Activated CD8-positive, alpha-beta memory T cell treated with anti-CD3 and anti-CD28 coated beads, Interleukin-2, amount 10 ng/mL, durations not matched to agents 7 days and 5 days (primary cell): Measurements from ENCODE around the gene PCSK6. TPM values are rescaled to one million over a fixed set of nuclear protein-coding genes. Genes with fewer than 3 reads are reported as not detected.
"Not testable (repeated sequence)": the region's sequence is repeated elsewhere in the genome, so short reads cannot be mapped to it uniquely, and the experiment has no call there.

Source experiments
- ATAC-seq: fragments of 150-1000 bp; cut with Tn5 transposase; one replicate; pipeline ENCODE4 v1.10.0; 2021; ENCODE audit warnings: moderate library complexity
- CTCF ChIA-PET: fragments of 350-600 bp; sonication (Branson Sonifier 250); formaldehyde crosslinking; loops from one replicate; lab custom pipeline; 2021; ENCODE audit warnings: antibody characterized with exemption; lab: Charles Lee
- DNase-seq: peaks from one replicate; pipeline ENCODE4 v3.0.0-alpha.2; 2020
- H3K27ac Mint-ChIP-seq: one replicate; pipeline ENCODE4 v1.8.0; 2021; ENCODE audit warnings: mild to moderate bottlenecking, mixed read lengths
- H3K27me3 Mint-ChIP-seq: one replicate; pipeline ENCODE4 v1.8.0; 2021; ENCODE audit warnings: mixed read lengths
- H3K36me3 Mint-ChIP-seq: one replicate; pipeline ENCODE4 v1.8.0; 2021; ENCODE audit warnings: mild to moderate bottlenecking, mixed read lengths
- H3K4me1 Mint-ChIP-seq: one replicate; pipeline ENCODE4 v1.8.0; 2021; ENCODE audit warnings: mixed read lengths
- H3K4me3 Mint-ChIP-seq: one replicate; pipeline ENCODE4 v1.8.0; 2021; ENCODE audit warnings: mild to moderate bottlenecking, moderate library complexity, mixed read lengths
- H3K9me3 Mint-ChIP-seq: one replicate; pipeline ENCODE4 v1.8.0; 2022; ENCODE audit warnings: low read depth, mixed read lengths
- total RNA-seq, 2 experiments: library from RNA; stranded (reverse); gene quantifications; one replicate each; pipeline ENCODE4 v1.2.3, GENCODE V29; 2021

Gene PCSK6
- total RNA-seq, 2 experiments from 2014 or later, result 0.44 to 1.5 TPM

DNA sequence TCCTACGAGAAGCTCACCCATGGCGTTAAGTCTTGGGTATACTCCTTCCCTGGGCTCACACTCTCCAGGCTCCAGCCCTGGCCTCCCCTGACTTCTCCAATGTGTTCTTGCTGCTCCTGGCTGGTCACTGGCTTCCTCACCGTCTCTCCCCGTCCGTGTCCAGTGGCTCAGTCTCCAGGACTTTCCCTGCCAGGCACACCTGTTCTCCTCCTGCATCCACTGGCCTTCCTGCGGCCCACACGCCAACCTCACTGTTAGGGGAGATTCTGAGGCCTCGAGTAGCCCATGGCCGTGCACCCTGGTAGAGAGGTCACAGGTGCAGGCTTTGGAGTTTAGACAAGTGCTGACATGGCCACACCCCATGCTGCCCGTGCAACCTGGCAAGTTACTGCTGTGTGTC, 102.5 kb downstream of the PCSK6 start:
- Mint-ChIP-seq H3K27ac (no peak overlapping the region), H3K27me3 (peaks cover 6% of the 10 kb centered on the region), H3K4me1 (no peaks in the 10 kb centered on the region), H3K9me3 (no peaks in the 10 kb centered on the region), H3K4me3 (no peak overlapping the region), H3K36me3 (no peaks in the 10 kb centered on the region)
- no peak for DNase-seq
- CTCF ChIA-PET, result no interaction called here
- no peak for ATAC-seq

DNA sequence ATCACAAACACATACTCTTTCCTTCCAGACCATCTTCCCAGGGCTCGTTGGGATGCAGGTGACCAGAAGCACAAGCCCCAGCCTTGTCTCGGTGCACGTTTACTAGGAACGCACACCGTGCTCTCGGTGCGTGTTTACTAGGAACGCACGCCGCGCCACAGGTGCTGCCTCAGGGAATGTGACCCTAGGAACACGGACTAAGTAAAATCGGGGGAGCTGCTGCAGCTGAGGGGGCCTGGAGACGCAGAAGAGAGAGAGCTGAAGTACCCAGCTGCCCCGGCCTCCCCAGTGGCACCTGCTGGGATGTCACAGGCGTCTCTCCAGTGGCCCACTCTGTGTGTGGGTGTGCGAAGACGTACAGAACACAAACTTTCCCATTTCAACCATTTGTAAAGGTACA, 103.5 kb downstream of the PCSK6 start:
- CTCF ChIA-PET, result no interaction called here

DNA sequence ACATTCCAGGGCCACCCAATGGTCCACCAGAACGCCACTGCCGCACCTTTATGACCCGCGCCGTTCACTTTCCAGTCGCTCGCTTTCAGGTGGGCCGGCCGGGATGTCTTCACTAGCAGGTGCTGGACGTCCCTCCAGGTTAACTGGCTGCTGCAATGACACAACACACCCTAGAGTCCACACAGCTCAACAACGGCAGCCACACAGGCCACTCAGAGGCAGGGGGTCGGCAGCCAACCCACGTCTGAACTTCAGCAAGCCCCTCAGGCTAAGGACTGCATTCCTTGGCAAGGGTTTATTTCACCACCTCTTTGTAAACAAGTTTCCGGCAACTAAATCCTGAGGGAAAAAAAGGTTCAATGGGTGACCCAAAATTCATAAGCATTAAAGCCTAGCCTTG, 105.2 kb downstream of the PCSK6 start:
- CTCF ChIA-PET, result no interaction called here
- Mint-ChIP-seq H3K27ac (no peak overlapping the region), H3K27me3 (no peaks in the 10 kb centered on the region), H3K9me3 (no peaks in the 10 kb centered on the region), H3K4me1 (no peaks in the 10 kb centered on the region), H3K36me3 (no peaks in the 10 kb centered on the region), H3K4me3 (no peak overlapping the region)
- no peak for ATAC-seq
- no peak for DNase-seq

More for the DNA sequence above, 103.5 kb downstream of the PCSK6 start:
- no peak for ATAC-seq
- no peak for DNase-seq
- Mint-ChIP-seq H3K4me1 (no peaks in the 10 kb centered on the region), H3K9me3 (no peaks in the 10 kb centered on the region), H3K27me3 (no peaks in the 10 kb centered on the region), H3K27ac (no peak overlapping the region), H3K4me3 (no peak overlapping the region), H3K36me3 (no peaks in the 10 kb centered on the region)

DNA sequence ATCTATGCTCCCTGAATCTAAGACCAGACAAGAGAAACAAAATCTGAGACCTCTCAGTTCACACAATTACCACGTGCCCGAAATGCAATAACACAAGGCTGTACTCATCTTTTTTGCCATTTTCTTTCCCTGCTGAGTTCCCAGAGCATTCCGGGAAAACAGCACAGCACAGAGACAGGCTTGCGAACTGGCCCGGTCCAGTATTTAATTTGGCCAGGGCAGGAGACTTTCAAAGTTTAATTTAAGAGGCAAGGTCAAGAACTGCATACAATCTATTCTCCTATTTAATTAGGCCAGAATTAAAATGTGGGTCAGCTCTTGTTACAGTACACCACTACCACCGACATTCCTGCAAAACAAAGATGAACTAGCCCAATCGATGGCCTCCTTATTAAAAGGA, 107.0 kb downstream of the PCSK6 start:
- ATAC-seq (no peak), DNase-seq (no peak)
- Mint-ChIP-seq H3K4me1 (no peaks in the 10 kb centered on the region), H3K27ac (no peak overlapping the region), H3K36me3 (no peaks in the 10 kb centered on the region), H3K9me3 (no peaks in the 10 kb centered on the region), H3K4me3 (no peak overlapping the region), H3K27me3 (no peaks in the 10 kb centered on the region)
- CTCF ChIA-PET, result no interaction called here

DNA sequence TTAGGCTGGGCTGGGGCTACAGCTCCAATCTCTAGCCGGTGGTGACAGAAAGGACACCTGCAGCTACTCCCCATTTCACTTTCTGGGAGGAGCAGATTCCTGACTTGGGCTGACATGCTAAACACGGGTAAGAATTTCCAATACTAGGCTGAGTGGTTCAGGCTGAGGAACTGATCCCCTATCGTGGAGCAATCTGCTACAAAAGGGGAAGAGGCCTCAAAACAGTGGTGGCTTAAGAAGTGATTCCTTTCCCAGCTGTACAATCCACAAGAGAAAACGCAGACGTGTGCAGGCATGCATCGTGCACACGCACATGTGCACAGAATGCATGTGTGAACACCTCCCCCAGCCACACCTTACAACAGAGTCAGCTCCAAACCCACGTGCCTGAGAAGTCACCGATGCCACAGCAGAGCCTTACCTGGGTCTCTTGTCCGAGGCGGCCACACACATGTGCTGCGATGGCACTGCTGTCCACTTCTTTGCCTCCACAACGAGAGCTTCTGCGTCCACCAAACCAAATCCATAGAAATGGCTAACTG, 107.8 kb downstream of the PCSK6 start:
- H3K4me3 Mint-ChIP-seq, result no peak overlapping the region
- no peaks in the 10 kb centered on the region for H3K27me3 Mint-ChIP-seq
- DNase-seq (no peak), ATAC-seq (no peak)
- no peaks in the 10 kb centered on the region for H3K36me3 Mint-ChIP-seq
- H3K27ac Mint-ChIP-seq, result no peak overlapping the region
- H3K4me1 Mint-ChIP-seq, result peaks cover 2% of the 10 kb centered on the region
- H3K9me3 Mint-ChIP-seq, result no peaks in the 10 kb centered on the region
- CTCF ChIA-PET, result no interaction called here

DNA sequence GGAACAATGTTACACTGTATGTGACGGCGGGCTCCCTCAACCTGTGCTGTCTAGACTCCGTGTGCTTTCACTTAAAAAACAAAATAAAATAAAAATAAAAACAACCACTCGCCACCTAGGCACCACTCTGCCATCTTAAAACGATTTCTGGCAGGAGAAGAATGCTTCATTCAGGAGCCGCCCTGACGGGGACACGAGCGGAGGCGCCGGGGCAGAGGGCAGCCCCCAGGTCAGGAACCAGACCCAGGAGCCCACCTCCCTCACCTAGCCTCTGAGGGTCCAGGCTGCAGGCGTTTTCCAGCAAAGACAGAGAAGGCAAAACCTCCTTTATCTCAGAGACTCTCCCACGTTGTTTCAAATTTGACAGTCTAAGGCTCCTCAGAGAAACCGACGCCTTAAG, 109.4 kb downstream of the PCSK6 start:
- no peak overlapping the region for H3K27ac Mint-ChIP-seq
- no peak for ATAC-seq
- H3K9me3 Mint-ChIP-seq, result no peaks in the 10 kb centered on the region
- peaks cover 9% of the 10 kb centered on the region for H3K4me1 Mint-ChIP-seq
- no peaks in the 10 kb centered on the region for H3K27me3 Mint-ChIP-seq
- no peaks in the 10 kb centered on the region for H3K36me3 Mint-ChIP-seq
- DNase-seq, result no peak
- CTCF ChIA-PET, result no interaction called here
- H3K4me3 Mint-ChIP-seq, result no peak overlapping the region

DNA sequence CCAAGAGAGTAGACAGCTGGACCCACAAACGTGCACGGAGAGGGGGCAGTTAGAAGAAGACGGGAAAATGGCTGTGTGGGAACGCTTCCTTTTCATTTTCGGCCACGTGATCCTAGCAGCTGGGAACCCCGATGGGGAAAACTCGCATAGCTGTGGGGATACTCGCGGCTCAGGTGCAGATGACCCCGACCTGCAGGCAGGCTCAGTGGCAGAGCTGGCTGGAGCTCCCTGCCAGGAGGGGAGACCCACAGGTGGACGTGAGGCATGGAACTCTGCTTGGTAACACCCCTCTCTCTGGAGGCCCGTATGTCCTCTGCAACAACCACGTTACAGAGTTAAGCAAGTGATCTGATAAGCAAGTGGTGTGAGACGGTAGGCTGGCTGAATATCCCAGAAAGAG, 109.9 kb downstream of the PCSK6 start:
- no peak overlapping the region for H3K4me3 Mint-ChIP-seq
- H3K4me1 Mint-ChIP-seq, result peaks cover 9% of the 10 kb centered on the region
- CTCF ChIA-PET, result no interaction called here
- no peaks in the 10 kb centered on the region for H3K36me3 Mint-ChIP-seq
- no peak for ATAC-seq
- no peaks in the 10 kb centered on the region for H3K27me3 Mint-ChIP-seq
- no peak overlapping the region for H3K27ac Mint-ChIP-seq
- H3K9me3 Mint-ChIP-seq, result no peaks in the 10 kb centered on the region
- DNase-seq, result no peak

DNA sequence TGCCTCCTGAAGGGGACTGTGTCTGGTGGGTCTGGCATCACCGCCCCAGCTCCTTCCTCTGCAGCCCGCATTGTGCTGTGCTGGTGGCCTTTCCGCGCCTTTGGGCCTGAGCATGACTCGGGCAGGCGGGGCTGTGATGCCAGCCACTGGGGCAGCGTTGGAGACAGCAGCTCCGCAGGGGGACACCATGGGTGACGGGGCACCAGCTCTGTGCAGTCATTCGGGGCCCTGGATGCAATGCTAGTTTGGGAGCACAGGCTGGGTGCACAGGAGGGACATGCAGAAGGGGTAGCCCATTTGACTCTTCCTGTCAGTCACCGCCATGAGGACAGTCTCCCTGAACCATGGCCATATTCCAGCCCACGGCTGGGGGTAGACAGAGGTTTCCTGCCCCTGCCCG, 110.6 kb downstream of the PCSK6 start:
- ATAC-seq (no peak), DNase-seq (no peak)

DNA sequence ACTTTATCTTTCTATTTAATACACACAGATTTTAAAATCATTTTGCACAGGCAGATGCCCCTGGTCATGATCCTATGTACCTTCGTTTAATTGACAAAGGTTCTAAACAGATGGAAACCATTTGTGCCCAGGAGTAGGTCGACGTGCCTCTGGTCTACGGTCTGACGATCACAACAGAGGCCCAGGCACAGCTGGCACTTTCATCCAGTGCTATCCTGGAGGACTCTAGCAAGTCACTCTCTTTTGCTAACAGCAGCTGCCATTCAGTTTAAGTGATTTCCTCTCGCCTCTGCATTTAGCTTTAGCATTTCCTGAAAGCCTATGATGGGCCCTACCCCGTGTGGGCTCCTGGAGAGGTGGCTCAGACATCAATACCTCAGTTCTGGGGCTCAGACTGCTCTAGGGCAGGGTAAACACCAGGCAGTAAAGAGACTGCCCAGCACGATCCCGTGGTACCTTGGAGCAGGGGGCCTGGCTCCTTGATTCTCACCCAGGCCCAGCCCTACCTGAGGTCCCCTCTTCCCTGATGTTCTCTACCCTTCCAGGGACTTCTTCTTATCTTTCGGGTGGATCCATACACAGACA, 111.2 kb downstream of the PCSK6 start:
- CTCF ChIA-PET, result interaction anchor here (1.2 kb wide), 1 partner anchor 74 kb away, joined by 3 read pairs; no protein-coding TSS in a partner anchor

More for the DNA sequence above, 110.6 kb downstream of the PCSK6 start:
- Mint-ChIP-seq H3K36me3 (no peaks in the 10 kb centered on the region), H3K27ac (no peak overlapping the region), H3K27me3 (peaks cover 1% of the 10 kb centered on the region), H3K4me1 (peaks cover 9% of the 10 kb centered on the region), H3K9me3 (no peaks in the 10 kb centered on the region), H3K4me3 (no peak overlapping the region)
- CTCF ChIA-PET, result interaction anchor here (1.2 kb wide), 1 partner anchor 74 kb away, joined by 3 read pairs; no protein-coding TSS in a partner anchor

DNA sequence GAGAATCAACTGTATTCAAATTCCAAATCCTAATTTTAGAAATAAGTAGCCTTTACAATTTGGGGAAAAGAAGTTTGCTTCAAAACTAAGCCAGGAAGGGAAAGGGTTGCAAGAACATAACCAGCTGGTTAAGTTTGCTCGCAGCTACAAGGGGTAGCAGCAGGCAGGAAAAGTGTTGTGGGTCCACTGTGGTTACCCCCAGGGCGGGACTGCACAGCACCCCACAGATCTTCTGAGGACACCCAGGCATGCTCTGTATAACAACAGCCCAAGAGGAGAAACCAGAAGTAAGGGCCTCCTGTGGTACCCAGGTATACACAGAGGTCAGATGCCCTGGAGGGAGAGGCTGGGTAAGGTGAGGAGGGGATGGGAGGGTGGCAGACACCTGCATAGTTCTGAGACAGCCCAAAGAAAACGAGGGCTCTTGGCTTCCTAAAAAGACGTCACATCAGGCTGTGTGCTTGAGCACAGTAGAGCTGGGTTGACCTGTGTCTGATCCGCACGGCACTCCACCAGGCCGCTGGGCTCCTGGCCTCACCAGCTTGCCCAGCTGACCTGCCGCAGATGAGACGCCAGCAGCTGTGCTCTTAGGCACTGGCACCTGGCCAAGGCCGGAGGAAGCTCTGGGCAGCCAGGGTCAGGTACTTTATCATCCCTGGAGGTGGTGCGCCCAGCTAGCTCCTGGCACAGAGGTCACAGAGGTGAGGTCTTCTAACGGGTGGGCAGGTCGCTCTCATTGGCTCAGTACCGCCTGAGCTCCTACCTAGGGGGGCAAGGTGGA, 112.7 kb downstream of the PCSK6 start:
- ATAC-seq (peak; percentile 61), DNase-seq (peak; percentile 58)
- no peaks in the 10 kb centered on the region for H3K9me3 Mint-ChIP-seq
- no peaks in the 10 kb centered on the region for H3K36me3 Mint-ChIP-seq
- CTCF ChIA-PET, result interaction anchor here (1.1 kb wide), 1 partner anchor 265 kb away, joined by 3 read pairs; no protein-coding TSS in a partner anchor
- H3K4me1 Mint-ChIP-seq, result peaks cover 9% of the 10 kb centered on the region
- H3K27ac Mint-ChIP-seq, result peak overlapping the region; percentile 45
- H3K27me3 Mint-ChIP-seq, result peaks cover 9% of the 10 kb centered on the region
- H3K4me3 Mint-ChIP-seq, result no peak overlapping the region

More for the DNA sequence above, 111.2 kb downstream of the PCSK6 start:
- H3K9me3 Mint-ChIP-seq, result no peaks in the 10 kb centered on the region
- H3K4me1 Mint-ChIP-seq, result peaks cover 9% of the 10 kb centered on the region
- ATAC-seq, result no peak
- H3K36me3 Mint-ChIP-seq, result no peaks in the 10 kb centered on the region
- no peak overlapping the region for H3K27ac Mint-ChIP-seq
- no peak overlapping the region for H3K4me3 Mint-ChIP-seq
- peaks cover 7% of the 10 kb centered on the region for H3K27me3 Mint-ChIP-seq
- DNase-seq, result no peak

DNA sequence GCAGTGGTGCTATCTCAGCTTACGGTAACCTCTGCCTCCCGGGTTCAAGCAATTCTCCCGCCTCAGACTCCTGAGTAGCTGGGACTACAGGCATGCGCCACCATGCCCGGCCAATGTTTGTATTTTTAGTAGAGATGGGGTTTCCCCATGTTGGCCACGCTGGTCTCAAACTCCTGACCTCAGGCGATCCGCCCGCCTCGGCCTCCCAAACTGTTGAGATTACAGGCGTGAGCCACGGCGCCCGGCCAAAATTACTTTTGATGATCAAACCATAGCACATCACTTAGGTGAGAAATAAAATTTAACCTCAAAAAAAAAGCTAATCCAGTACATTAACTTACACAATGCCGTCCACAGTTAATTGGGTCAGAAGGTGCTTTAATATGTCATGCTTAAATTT, 114.5 kb downstream of the PCSK6 start:
- H3K27ac Mint-ChIP-seq, H3K4me3 Mint-ChIP-seq, CTCF ChIA-PET, H3K4me1 Mint-ChIP-seq, H3K36me3 Mint-ChIP-seq, DNase-seq, H3K9me3 Mint-ChIP-seq, ATAC-seq, H3K27me3 Mint-ChIP-seq: not testable (repeated sequence)

DNA sequence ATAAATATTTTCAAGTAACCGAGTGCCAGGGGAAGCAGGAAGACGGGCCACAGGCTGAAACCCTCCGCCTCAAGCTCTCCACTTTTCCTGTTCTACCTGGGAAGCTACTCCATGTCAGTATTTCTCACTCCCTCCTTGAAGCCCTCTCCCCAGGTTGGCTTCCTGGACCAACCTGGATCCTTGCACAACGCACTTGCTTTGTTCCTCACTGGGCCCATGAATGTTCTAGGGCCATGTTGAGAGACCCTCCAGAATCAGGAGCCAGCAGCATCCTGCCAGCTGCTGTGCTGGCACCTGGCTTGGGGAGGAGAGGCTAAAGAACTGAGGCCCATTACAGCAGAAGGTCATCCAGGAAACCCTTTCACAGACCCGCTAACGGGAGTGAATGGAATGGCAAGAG, 115.2 kb downstream of the PCSK6 start:
- no peak overlapping the region for H3K4me3 Mint-ChIP-seq
- ATAC-seq, result no peak
- CTCF ChIA-PET, result no interaction called here

DNA sequence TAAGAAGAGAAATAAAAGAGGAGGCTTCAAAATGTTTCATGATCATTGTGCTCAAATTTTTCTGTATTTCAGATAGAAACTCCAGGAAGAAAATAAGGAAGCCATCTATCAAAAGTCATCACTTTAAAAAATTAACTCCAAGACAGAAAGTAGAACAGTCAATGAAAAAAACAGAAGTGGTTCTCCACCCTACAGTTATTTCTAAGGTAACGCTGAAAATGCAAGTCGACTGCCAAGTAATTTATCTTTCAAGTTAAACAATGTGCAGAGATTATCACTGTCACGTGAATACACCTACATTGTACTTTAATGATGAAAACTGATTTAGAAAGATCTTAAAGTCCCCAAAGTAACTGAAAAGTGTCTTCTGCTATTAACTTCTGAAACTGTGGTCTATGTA, 115.9 kb downstream of the PCSK6 start:
- no peak for ATAC-seq
- CTCF ChIA-PET, result interaction anchor here (1.0 kb wide), 1 partner anchor 14 kb away, joined by 3 read pairs; no protein-coding TSS in a partner anchor
- Mint-ChIP-seq H3K4me3 (no peak overlapping the region), H3K36me3 (no peaks in the 10 kb centered on the region), H3K27ac (no peak overlapping the region), H3K4me1 (peaks cover 9% of the 10 kb centered on the region), H3K27me3 (peaks cover 9% of the 10 kb centered on the region), H3K9me3 (no peaks in the 10 kb centered on the region)
- no peak for DNase-seq

More for the DNA sequence above, 115.2 kb downstream of the PCSK6 start:
- DNase-seq, result no peak
- H3K27ac Mint-ChIP-seq, result no peak overlapping the region
- H3K4me1 Mint-ChIP-seq, result peaks cover 9% of the 10 kb centered on the region
- peaks cover 9% of the 10 kb centered on the region for H3K27me3 Mint-ChIP-seq
- H3K9me3 Mint-ChIP-seq, result no peaks in the 10 kb centered on the region
- H3K36me3 Mint-ChIP-seq, result no peaks in the 10 kb centered on the region
